ENCODE results near the gene NCR2.

DNA sequence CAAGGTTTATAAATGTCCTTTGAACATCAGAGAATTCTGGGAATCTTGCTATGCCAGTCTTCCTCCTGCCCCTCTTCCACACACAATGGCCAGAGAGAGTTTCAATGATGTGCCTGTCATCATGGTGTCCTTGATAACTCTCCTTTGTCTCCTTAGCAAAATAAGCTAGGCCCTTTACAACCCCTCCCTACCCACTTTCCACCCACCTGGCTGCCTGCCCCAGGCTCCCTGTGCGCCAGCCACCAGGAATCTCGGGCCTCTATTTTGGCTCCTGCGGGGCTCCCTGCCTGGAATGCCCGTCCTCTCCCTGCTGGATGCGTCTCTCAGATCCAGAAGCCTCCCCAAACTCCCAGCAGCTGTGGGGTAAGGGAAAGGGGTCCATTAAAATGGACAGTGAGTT is 60.9 kb downstream of the NCR2 start:
- TF ChIP-seq, protein P1, sequence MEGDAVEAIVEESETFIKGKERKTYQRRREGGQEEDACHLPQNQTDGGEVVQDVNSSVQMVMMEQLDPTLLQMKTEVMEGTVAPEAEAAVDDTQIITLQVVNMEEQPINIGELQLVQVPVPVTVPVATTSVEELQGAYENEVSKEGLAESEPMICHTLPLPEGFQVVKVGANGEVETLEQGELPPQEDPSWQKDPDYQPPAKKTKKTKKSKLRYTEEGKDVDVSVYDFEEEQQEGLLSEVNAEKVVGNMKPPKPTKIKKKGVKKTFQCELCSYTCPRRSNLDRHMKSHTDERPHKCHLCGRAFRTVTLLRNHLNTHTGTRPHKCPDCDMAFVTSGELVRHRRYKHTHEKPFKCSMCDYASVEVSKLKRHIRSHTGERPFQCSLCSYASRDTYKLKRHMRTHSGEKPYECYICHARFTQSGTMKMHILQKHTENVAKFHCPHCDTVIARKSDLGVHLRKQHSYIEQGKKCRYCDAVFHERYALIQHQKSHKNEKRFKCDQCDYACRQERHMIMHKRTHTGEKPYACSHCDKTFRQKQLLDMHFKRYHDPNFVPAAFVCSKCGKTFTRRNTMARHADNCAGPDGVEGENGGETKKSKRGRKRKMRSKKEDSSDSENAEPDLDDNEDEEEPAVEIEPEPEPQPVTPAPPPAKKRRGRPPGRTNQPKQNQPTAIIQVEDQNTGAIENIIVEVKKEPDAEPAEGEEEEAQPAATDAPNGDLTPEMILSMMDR (IDR thresholded peaks at IDR 0.05), result no peak
- no peak for TF ChIP-seq POLR2A (IDR thresholded peaks at IDR 0.05)
- TF ChIP-seq EP300 (IDR thresholded peaks at IDR 0.05), result no peak

Data from gastroesophageal sphincter (tissue), 3 donors.